DOHH2 (cell line): Measurements from ENCODE around the gene GNG14.

Experiments
- H3F3A ChIP-seq: fragments of 200-600 bp; sonication (generic), shearing (Covaris generic); 2 replicates; pipeline ENCODE4 v1.6.0; 2016; ENCODE audit warnings: antibody characterized with exemption, mild to moderate bottlenecking; ENCODE audit not compliant: control insufficient read depth, insufficient read depth
- H3K27ac ChIP-seq: fragments of 200-600 bp; sonication (generic); 2 replicates; pipeline ENCODE4 v1.5.1; 2014; ENCODE audit warnings: low read depth, mild to moderate bottlenecking, low read length, moderate library complexity
- H3K27me3 ChIP-seq: fragments of 200-600 bp; sonication (generic); 2 replicates; pipeline ENCODE4 v1.6.1; 2014; ENCODE audit warnings: mild to moderate bottlenecking, low read length, mixed read lengths; ENCODE audit not compliant: control insufficient read depth
- H3K36me3 ChIP-seq: fragments of 200-600 bp; sonication (generic); 2 replicates; pipeline ENCODE4 v1.6.1; 2014; ENCODE audit warnings: mild to moderate bottlenecking, low read length, moderate library complexity, mixed read lengths; ENCODE audit not compliant: control insufficient read depth
- H3K4me1 ChIP-seq: fragments of 200-600 bp; sonication (generic); 2 replicates; pipeline ENCODE4 v1.6.1; 2014; ENCODE audit warnings: mild to moderate bottlenecking, low read length, mixed read lengths; ENCODE audit not compliant: control insufficient read depth
- H3K4me2 ChIP-seq: fragments of 200-600 bp; sonication (generic); 2 replicates; pipeline ENCODE4 v1.6.0; 2014; ENCODE audit warnings: mild to moderate bottlenecking, low read length, moderate library complexity
- H3K4me3 ChIP-seq: fragments of 200-600 bp; sonication (generic); 2 replicates; pipeline ENCODE4 v1.5.1; 2014; ENCODE audit warnings: mild to moderate bottlenecking, low read length, mixed read lengths
- H3K79me2 ChIP-seq: fragments of 200-600 bp; sonication (generic); 2 replicates; pipeline ENCODE4 v1.6.1; 2014; ENCODE audit warnings: mild to moderate bottlenecking, low read length, mixed read lengths; ENCODE audit not compliant: control insufficient read depth
- H3K9me2 ChIP-seq: fragments of 200-600 bp; sonication (generic); replicated peaks from 2 replicates; pipeline ENCODE4 v1.6.1; 2014; ENCODE audit warnings: mild to moderate bottlenecking, low read length, mixed read lengths; ENCODE audit not compliant: control insufficient read depth
- H3K9me3 ChIP-seq: fragments of 200-600 bp; sonication (generic); 2 replicates; pipeline ENCODE4 v1.6.1; 2014; ENCODE audit warnings: antibody characterized with exemption, low read length, mixed read lengths; ENCODE audit not compliant: control insufficient read depth, insufficient read depth
- H4K20me1 ChIP-seq: fragments of 200-600 bp; sonication (generic); 2 replicates; pipeline ENCODE4 v1.6.0; 2014; ENCODE audit warnings: low read depth, mild to moderate bottlenecking, antibody characterized with exemption, low read length, moderate library complexity; ENCODE audit not compliant: control insufficient read depth, insufficient read depth
- EZH2phosphoT487 ChIP-seq: fragments of 200-600 bp; sonication (generic); IDR thresholded peaks from 2 replicates; pipeline ENCODE4 v1.6.1; 2017; ENCODE audit warnings: borderline replicate concordance, mild to moderate bottlenecking, antibody characterized with exemption, low read length, moderate library complexity, mixed read lengths
- TF ChIP-seq, protein P1 (sequence below): fragments of 200-600 bp; sonication (generic); IDR thresholded peaks from one replicate; pipeline ENCODE4 v1.5.1; 2014; ENCODE audit warnings: antibody characterized with exemption, mild to moderate bottlenecking, low read depth, low read length; ENCODE audit not compliant: poor library complexity, severe bottlenecking

The GNG14 gene

DNA sequence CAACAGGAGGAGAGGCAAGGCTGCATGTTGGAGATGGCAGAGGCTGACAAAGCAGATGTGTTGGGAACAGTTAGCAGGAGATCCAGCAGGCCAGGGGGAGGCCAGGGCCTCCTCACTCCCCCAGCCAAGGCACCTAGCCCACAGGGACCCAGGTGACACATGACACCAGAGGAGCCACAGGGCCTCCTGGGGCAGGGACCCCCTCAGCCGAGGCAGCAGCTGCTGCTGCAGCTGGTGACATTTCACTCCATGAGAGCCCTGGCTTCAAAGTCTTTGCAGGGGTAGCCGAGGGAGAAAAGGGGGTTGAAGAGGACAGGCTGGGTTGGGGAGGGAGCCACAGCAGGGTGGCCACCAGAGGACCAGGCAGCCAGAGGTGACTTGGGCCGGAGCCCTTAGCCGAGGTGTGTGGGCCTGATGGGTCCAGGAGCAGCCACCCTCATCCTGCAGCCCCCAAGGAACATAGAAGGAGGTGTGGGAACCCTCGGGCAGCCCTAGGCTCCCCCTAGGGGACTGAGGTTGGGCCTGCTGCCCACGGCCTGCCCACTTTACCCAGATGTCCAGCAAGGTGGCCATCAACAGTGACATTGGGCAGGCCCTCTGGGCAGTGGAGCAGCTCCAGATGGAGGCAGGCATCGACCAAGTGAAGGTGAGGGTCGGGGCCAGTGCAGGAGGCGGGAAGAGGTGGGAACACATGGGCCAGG lies at the start of gene GNG14:
GNG14 (plus strand) TSS at position 503 of the 701 bp plus-strand sequence; CDS start at position 554, 51 bp downstream.
- H3K27ac ChIP-seq = no peak within 1 kb of the TSS

DNA sequence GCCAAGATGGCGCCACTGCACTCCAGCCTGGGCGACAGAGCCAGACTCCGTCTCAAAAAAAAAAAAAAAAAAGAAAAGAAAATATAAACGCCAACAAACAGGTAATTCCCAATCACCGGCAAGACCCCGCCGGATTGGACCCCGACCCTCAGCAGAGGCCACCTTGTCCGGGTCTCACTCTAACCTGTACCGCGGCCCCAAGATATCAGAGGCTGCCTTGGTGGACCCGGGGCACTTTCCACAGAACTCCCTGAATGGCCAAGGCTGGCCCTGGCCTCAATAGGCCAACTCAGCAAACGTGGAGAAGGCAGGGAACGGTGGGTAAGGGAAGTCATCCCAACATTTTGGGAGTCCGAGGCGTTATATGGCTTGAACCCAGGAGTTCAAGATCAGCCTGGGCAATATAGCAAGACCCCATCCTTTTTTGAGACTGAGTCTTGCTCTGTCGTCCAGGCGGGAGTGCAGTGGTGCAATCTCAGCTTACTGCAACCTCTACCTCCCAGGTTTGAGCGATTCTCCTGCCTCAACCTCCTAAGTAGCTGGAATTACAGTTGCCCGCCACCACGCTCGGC lies 49.1 kb upstream of the GNG14 start:
- TF ChIP-seq EZH2phosphoT487 = no peak
- TF ChIP-seq, protein P1, sequence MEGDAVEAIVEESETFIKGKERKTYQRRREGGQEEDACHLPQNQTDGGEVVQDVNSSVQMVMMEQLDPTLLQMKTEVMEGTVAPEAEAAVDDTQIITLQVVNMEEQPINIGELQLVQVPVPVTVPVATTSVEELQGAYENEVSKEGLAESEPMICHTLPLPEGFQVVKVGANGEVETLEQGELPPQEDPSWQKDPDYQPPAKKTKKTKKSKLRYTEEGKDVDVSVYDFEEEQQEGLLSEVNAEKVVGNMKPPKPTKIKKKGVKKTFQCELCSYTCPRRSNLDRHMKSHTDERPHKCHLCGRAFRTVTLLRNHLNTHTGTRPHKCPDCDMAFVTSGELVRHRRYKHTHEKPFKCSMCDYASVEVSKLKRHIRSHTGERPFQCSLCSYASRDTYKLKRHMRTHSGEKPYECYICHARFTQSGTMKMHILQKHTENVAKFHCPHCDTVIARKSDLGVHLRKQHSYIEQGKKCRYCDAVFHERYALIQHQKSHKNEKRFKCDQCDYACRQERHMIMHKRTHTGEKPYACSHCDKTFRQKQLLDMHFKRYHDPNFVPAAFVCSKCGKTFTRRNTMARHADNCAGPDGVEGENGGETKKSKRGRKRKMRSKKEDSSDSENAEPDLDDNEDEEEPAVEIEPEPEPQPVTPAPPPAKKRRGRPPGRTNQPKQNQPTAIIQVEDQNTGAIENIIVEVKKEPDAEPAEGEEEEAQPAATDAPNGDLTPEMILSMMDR = no peak
- no peak overlapping the region for H3K4me2 ChIP-seq
- no peak overlapping the region for H3K4me3 ChIP-seq
- no peak overlapping the region for H3K27ac ChIP-seq
- H3K79me2 ChIP-seq = no peaks in the 10 kb centered on the region
- no peaks in the 10 kb centered on the region for H3K9me3 ChIP-seq
- no peaks in the 10 kb centered on the region for H3F3A ChIP-seq
- H3K9me2 ChIP-seq = no peaks in the 10 kb centered on the region
- no peaks in the 10 kb centered on the region for H4K20me1 ChIP-seq
- H3K36me3 ChIP-seq = no peaks in the 10 kb centered on the region
- H3K4me1 ChIP-seq = peaks cover 9% of the 10 kb centered on the region
- H3K27me3 ChIP-seq = no peaks in the 10 kb centered on the region

More for the DNA sequence above, at the start of gene GNG14:
- Histone ChIP-seq H3K9me2 (no peaks in the 10 kb centered on the region), H4K20me1 (no peaks in the 10 kb centered on the region), H3K36me3 (no peaks in the 10 kb centered on the region), H3K79me2 (no peaks in the 10 kb centered on the region), H3K4me1 (no peaks in the 10 kb centered on the region), H3K27me3 (no peaks in the 10 kb centered on the region), H3K4me3 (no peak within 1 kb of the TSS), H3K9me3 (no peaks in the 10 kb centered on the region), H3F3A (no peaks in the 10 kb centered on the region; the same call in 1 of the 2 replicates), H3K4me2 (no peak within 1 kb of the TSS)
- TF ChIP-seq, protein P1 = no peak
- TF ChIP-seq EZH2phosphoT487 = no peak

DNA sequence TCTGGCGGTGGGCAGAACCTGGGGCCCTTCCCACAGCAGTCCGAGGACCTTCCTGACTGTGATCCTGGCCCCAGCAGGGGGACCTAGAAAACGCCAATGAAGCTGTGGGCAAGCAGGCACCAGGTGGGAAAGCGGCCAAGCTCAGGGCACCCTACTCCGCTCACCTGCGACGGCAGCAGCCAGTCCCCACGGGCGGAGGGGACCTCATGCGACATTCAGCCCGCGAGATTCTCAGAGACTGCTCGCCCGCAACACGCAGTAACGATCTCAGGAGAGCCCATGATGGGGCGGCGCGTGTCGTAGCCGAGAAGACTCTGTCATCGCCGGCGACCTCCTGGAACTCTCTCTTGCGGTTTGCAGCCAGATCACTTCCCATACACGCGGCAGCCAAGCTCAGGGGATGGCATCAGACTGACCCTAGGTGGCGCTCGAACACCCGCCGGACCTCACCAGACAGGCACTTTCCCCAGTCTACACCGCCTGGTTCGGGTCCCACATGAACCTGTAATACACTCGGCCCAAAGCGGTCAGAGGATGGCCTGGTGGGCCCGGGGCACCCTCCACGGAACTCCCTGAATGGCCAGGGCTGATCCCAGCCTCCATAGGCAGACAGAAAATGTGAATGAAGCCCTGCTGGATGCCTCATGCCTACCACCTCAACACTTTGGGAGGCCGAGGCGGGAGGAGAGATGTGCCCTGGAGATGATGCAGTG lies 47.7 kb upstream of the GNG14 start:
- no peak for TF ChIP-seq EZH2phosphoT487
- TF ChIP-seq, protein P1 = peak; percentile 93
- Histone ChIP-seq H3K79me2 (no peaks in the 10 kb centered on the region), H3K27me3 (no peaks in the 10 kb centered on the region), H3K36me3 (no peaks in the 10 kb centered on the region), H4K20me1 (no peaks in the 10 kb centered on the region), H3K4me3 (peak overlapping the region; percentile 26; the same call in 1 of the 2 replicates), H3K4me1 (peaks cover 9% of the 10 kb centered on the region), H3K9me2 (no peaks in the 10 kb centered on the region), H3K27ac (no peak overlapping the region), H3K4me2 (peak overlapping the region; percentile 46), H3K9me3 (no peaks in the 10 kb centered on the region), H3F3A (no peaks in the 10 kb centered on the region)
